ENCODE results near the gene PDE11A. TPM values are rescaled to one million over a fixed set of nuclear protein-coding genes. Genes with fewer than 3 reads are reported as not detected.

PDE11A gene
- total RNA-seq, 1 experiment from 2014 or later = 0.13 TPM

DNA sequence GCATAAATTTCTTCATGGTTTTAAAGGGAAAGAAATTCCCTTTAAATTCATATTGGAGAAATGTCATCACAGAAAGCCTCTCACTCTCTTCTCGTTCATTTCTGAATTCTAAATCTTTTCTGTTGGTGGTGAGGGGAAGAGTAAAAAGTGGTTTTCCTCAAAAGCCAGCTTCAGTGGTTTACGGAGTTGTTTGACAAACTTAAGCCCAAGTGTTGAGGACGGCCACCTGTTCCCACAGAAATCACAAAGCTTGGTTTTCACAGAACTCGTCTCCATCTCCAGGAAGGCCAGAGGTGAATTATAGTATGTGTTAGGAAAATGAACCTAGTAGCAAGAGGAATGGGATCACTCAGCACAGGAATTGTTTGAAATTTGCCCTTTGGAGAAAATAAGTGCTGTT, 316.2 kb downstream of the PDE11A start:
- Mint-ChIP-seq H3K4me1 (peaks cover 15 to 17% of the 10 kb centered on the region in 2 experiments), H3K4me3 (no peak overlapping the region), H3K27me3 (ENCODE audit: low read depth) (peaks cover 32% of the 10 kb centered on the region), H3K36me3 (ENCODE audit: insufficient read depth in 1 of 3, low read depth in 3 of 3) (no peaks in the 10 kb centered on the region), H3K9me3 (no peaks in the 10 kb centered on the region), H3K27ac (no peak overlapping the region)
- H2BK12ac ChIP-seq (ENCODE audit: insufficient read length, low read depth, low read length) = no peak overlapping the region
- TF ChIP-seq, protein P1, sequence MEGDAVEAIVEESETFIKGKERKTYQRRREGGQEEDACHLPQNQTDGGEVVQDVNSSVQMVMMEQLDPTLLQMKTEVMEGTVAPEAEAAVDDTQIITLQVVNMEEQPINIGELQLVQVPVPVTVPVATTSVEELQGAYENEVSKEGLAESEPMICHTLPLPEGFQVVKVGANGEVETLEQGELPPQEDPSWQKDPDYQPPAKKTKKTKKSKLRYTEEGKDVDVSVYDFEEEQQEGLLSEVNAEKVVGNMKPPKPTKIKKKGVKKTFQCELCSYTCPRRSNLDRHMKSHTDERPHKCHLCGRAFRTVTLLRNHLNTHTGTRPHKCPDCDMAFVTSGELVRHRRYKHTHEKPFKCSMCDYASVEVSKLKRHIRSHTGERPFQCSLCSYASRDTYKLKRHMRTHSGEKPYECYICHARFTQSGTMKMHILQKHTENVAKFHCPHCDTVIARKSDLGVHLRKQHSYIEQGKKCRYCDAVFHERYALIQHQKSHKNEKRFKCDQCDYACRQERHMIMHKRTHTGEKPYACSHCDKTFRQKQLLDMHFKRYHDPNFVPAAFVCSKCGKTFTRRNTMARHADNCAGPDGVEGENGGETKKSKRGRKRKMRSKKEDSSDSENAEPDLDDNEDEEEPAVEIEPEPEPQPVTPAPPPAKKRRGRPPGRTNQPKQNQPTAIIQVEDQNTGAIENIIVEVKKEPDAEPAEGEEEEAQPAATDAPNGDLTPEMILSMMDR (conservative IDR thresholded peaks at IDR 0.05) = no peak
- no peak overlapping the region for H4K5ac ChIP-seq (ENCODE audit: insufficient read length, low read depth, low read length)
- H2AFZ ChIP-seq (ENCODE audit: low read length) = no peak overlapping the region
- H3K4me2 ChIP-seq (ENCODE audit: insufficient read depth, insufficient read length, low read length) = no peak overlapping the region
- H3K79me2 ChIP-seq (ENCODE audit: insufficient read depth, low read length) = no peaks in the 10 kb centered on the region
- H3K23me2 ChIP-seq (ENCODE audit: insufficient read length, low read depth, low read length, poor library complexity, severe bottlenecking) = no peaks in the 10 kb centered on the region
- no peak overlapping the region for H3K56ac ChIP-seq (ENCODE audit: insufficient read length, low read depth, low read length)
- H2BK15ac ChIP-seq (ENCODE audit: low read depth, low read length) = no peak overlapping the region
- no peaks in the 10 kb centered on the region for H3K79me1 ChIP-seq (ENCODE audit: insufficient read depth, low read depth, low read length, poor library complexity, severe bottlenecking)
- no peak overlapping the region for H2BK20ac ChIP-seq (ENCODE audit: low read depth, low read length, poor library complexity, severe bottlenecking)
- H3K18ac ChIP-seq (ENCODE audit: insufficient read length, low read depth, low read length) = no peak overlapping the region
- no peak overlapping the region for H4K91ac ChIP-seq (ENCODE audit: insufficient read length, low read depth, low read length)
- no peaks in the 10 kb centered on the region for H3K9me3 ChIP-seq (ENCODE audit: control insufficient read depth, low read depth, low read length)
- peaks cover 2% of the 10 kb centered on the region; the same call in 1 of the 2 replicates for H3K4me1 ChIP-seq (ENCODE audit: insufficient read depth, low read length)
- H4K8ac ChIP-seq (replicated peaks; ENCODE audit: insufficient read length, low read depth, low read length) = no peak overlapping the region
- WGBS (ENCODE audit: extremely low coverage, insufficient read length, low lambda C conversion rate) = no CpG with 5 or more reads among the region's 4 CpGs
- no peak for DNase-seq
- H3K14ac ChIP-seq (ENCODE audit: insufficient read depth, low read length) = no peak overlapping the region
- H2AK5ac ChIP-seq (ENCODE audit: insufficient read length, low read length) = no peak overlapping the region
- H3K27me3 ChIP-seq (ENCODE audit: insufficient read depth, low read length) = no peaks in the 10 kb centered on the region
- no peak overlapping the region for H3K27ac ChIP-seq (ENCODE audit: insufficient read length, low read depth, low read length)
- no peak overlapping the region for H3K9ac ChIP-seq (ENCODE audit: extremely low read depth, insufficient read length, low read length)
- H3T11ph ChIP-seq (ENCODE audit: low read length) = no peak overlapping the region
- H2BK120ac ChIP-seq (ENCODE audit: low read depth, low read length, poor library complexity, severe bottlenecking) = no peak overlapping the region
- no peaks in the 10 kb centered on the region for H4K20me1 ChIP-seq (ENCODE audit: control insufficient read depth, insufficient read depth, insufficient read length)
- H3K23ac ChIP-seq (ENCODE audit: insufficient read length, low read depth, low read length) = no peak overlapping the region
- no peak overlapping the region for H2BK5ac ChIP-seq (ENCODE audit: insufficient read length, low read length)
- H3K4ac ChIP-seq (ENCODE audit: low read depth, low read length) = no peak overlapping the region
